ENCODE results near the gene PPARGC1A. TPM values are rescaled to one million over a fixed set of nuclear protein-coding genes. Genes with fewer than 3 reads are reported as not detected.

The PPARGC1A gene
- total and polyA plus RNA-seq, 7 donors, result 2.0 to 8.6 (median 4.7) TPM

GRCh38 chr4:23856630-23857029 is 33.2 kb downstream of the PPARGC1A start:
- Histone ChIP-seq H3K4me3 (no peak overlapping the region), H3K9me3 (no peaks in the 10 kb centered on the region), H3K27me3 (no peaks in the 10 kb centered on the region), H3K36me3 (no peaks in the 10 kb centered on the region), H3K4me1 (peaks cover 0 to 13% (median 2%) of the 10 kb centered on the region in 4 donors), H3K27ac (no peak overlapping the region)
- no peak for DNase-seq
- no peak for TF ChIP-seq POLR2AphosphoS5 (IDR thresholded peaks at IDR 0.05)
- TF ChIP-seq CTCF (IDR thresholded peaks at IDR 0.05), result no peak
- no peak for TF ChIP-seq EP300 (IDR thresholded peaks at IDR 0.05)
- no peak for TF ChIP-seq POLR2A (IDR thresholded peaks at IDR 0.05)
- intact Hi-C loops (cut with DNase I), result no loop called here
- WGBS, 2 donors, result 14 to 61% methylated on average over 3 of the region's 3 CpGs

GRCh38 chr4:23855912-23856605 is 33.8 kb downstream of the PPARGC1A start:
- Histone ChIP-seq H3K27ac (no peak overlapping the region), H3K4me1 (peaks cover 0 to 13% (median 2%) of the 10 kb centered on the region in 4 donors), H3K4me3 (no peak overlapping the region), H3K36me3 (no peaks in the 10 kb centered on the region), H3K9me3 (no peaks in the 10 kb centered on the region), H3K27me3 (no peaks in the 10 kb centered on the region)
- WGBS, 2 donors, result 9 to 57% methylated on average over 5 of the region's 5 CpGs
- TF ChIP-seq CTCF (IDR thresholded peaks at IDR 0.05) (no peak), POLR2AphosphoS5 (IDR thresholded peaks at IDR 0.05) (no peak), EP300 (IDR thresholded peaks at IDR 0.05) (no peak), POLR2A (IDR thresholded peaks at IDR 0.05) (no peak)
- no peak for DNase-seq
- intact Hi-C loops (cut with DNase I), result no loop called here

- no peaks in the 10 kb centered on the region for H3K27me3 ChIP-seq
- peaks cover 0 to 13% (median 2%) of the 10 kb centered on the region in 4 donors for H3K4me1 ChIP-seq
- no peak overlapping the region for H3K27ac ChIP-seq
- no peaks in the 10 kb centered on the region for H3K9me3 ChIP-seq
- H3K36me3 ChIP-seq, result no peaks in the 10 kb centered on the region
- WGBS, 2 donors, result 87 to 89% methylated on average over 4 of the region's 4 CpGs
- no peak for TF ChIP-seq POLR2A (IDR thresholded peaks at IDR 0.05)
- no peak for TF ChIP-seq CTCF (IDR thresholded peaks at IDR 0.05)
- no peak for TF ChIP-seq POLR2AphosphoS5 (IDR thresholded peaks at IDR 0.05)
- TF ChIP-seq EP300 (IDR thresholded peaks at IDR 0.05), result no peak
- no peak overlapping the region for H3K4me3 ChIP-seq
- intact Hi-C loops (cut with DNase I), result no loop called here
- no peak for DNase-seq
Measured at GRCh38 chr4:23853986-23854660, 35.7 kb downstream of the PPARGC1A start.

- Histone ChIP-seq H3K36me3 (no peaks in the 10 kb centered on the region), H3K4me1 (peaks cover 0 to under 1% (median 0%) of the 10 kb centered on the region in 4 donors), H3K27ac (no peak overlapping the region), H3K9me3 (no peaks in the 10 kb centered on the region), H3K27me3 (no peaks in the 10 kb centered on the region), H3K4me3 (no peak overlapping the region)
- 91 to 92% methylated on average over 2 of the region's 2 CpGs for WGBS, 2 donors
- TF ChIP-seq POLR2AphosphoS5 (IDR thresholded peaks at IDR 0.05), result no peak
- TF ChIP-seq EP300 (IDR thresholded peaks at IDR 0.05), result no peak
- no peak for TF ChIP-seq POLR2A (IDR thresholded peaks at IDR 0.05)
- no peak for TF ChIP-seq CTCF (IDR thresholded peaks at IDR 0.05)
- intact Hi-C loops (cut with DNase I), result no loop called here
- DNase-seq, result no peak
Measured at GRCh38 chr4:23851464-23851863, 38.4 kb downstream of the PPARGC1A start.
